OCI-LY7 (cell line): Measurements from ENCODE around the gene SMOC1. TPM values are rescaled to one million over a fixed set of nuclear protein-coding genes. Genes with fewer than 3 reads are reported as not detected.

Source experiments
- BruUV-seq: library from RNA; stranded (reverse); fragments of 400-500 nt; replicated peaks from 2 replicates; lab custom pipeline; 2021; lab: Mats Ljungman, UMichigan
- CTCF ChIA-PET: fragments of 300-600 bp; sonication (Branson Sonifier 250); formaldehyde crosslinking; loops from one replicate; lab custom pipeline; 2022; ENCODE audit warnings: antibody characterized with exemption; ENCODE audit not compliant: unreplicated experiment; lab: Charles Lee
- POLR2A ChIA-PET: fragments of 300-600 bp; sonication (Branson Sonifier 250); formaldehyde crosslinking; loops from one replicate; lab custom pipeline; 2022; ENCODE audit warnings: antibody characterized with exemption; lab: Charles Lee
- DNase-seq: peaks from one replicate; pipeline ENCODE4 v3.0.0-alpha.2; 2015; ENCODE audit warnings: low spot score
- H2AFZ ChIP-seq: fragments of 200-600 bp; sonication (generic), shearing (Covaris generic); 2 replicates; pipeline ENCODE4 v1.6.1; 2014; ENCODE audit warnings: mild to moderate bottlenecking, antibody characterized with exemption, low read length, moderate library complexity
- H3K27ac ChIP-seq: fragments of 200-600 bp; sonication (generic); 2 replicates; pipeline ENCODE4 v1.5.1; 2014; ENCODE audit warnings: mixed run types, low read depth, mild to moderate bottlenecking, moderate library complexity, low read length, inconsistent platforms; ENCODE audit not compliant: poor library complexity, severe bottlenecking
- H3K36me3 ChIP-seq: fragments of 200-600 bp; sonication (generic); 2 replicates; pipeline ENCODE4 v1.6.1; 2014; ENCODE audit warnings: mild to moderate bottlenecking, antibody characterized with exemption, low read length, moderate library complexity, mixed read lengths; ENCODE audit not compliant: insufficient read depth
- H3K4me1 ChIP-seq: fragments of 200-600 bp; sonication (generic); 2 replicates; pipeline ENCODE4 v1.5.1; 2014; ENCODE audit warnings: mild to moderate bottlenecking, low read length; ENCODE audit not compliant: insufficient read depth, poor library complexity, severe bottlenecking
- H3K4me2 ChIP-seq: fragments of 200-600 bp; sonication (generic); 2 replicates; pipeline ENCODE4 v1.6.1; 2014; ENCODE audit warnings: mild to moderate bottlenecking, low read length
- H3K4me3 ChIP-seq: fragments of 200-600 bp; sonication (generic); 2 replicates; pipeline ENCODE4 v1.5.1; 2014; ENCODE audit warnings: mild to moderate bottlenecking, low read depth, low read length; ENCODE audit not compliant: poor library complexity, severe bottlenecking
- H3K79me2 ChIP-seq: fragments of 200-600 bp; sonication (generic); 2 replicates; pipeline ENCODE4 v1.6.1; 2016; ENCODE audit warnings: low read depth, mild to moderate bottlenecking, low read length, moderate library complexity, mixed read lengths; ENCODE audit not compliant: insufficient read depth
- H3K9me2 ChIP-seq: fragments of 200-600 bp; sonication (generic); 2 replicates; pipeline ENCODE4 v1.6.1; 2016; ENCODE audit warnings: mild to moderate bottlenecking, low read length, mixed read lengths; ENCODE audit not compliant: insufficient read depth
- H3K9me3 ChIP-seq: fragments of 200-600 bp; sonication (generic); 2 replicates; pipeline ENCODE4 v1.6.1; 2014; ENCODE audit warnings: mild to moderate bottlenecking, mixed run types, low read length, mixed read lengths
- H4K20me1 ChIP-seq: fragments of 200-600 bp; sonication (generic); 2 replicates; pipeline ENCODE4 v1.6.1; 2014; ENCODE audit warnings: mild to moderate bottlenecking, antibody characterized with exemption, low read length, moderate library complexity, mixed read lengths; ENCODE audit not compliant: insufficient read depth
- CTCF ChIP-seq: fragments of 200-600 bp; sonication (generic); conservative IDR thresholded peaks from 2 replicates; pipeline ENCODE4 v1.5.1; 2014; ENCODE audit warnings: mild to moderate bottlenecking, antibody characterized with exemption, low read length, moderate library complexity, mixed read lengths
- EZH2phosphoT487 ChIP-seq: fragments of 200-600 bp; sonication (generic); IDR thresholded peaks from 2 replicates; pipeline ENCODE4 v1.6.1; 2018; ENCODE audit warnings: low read depth, borderline replicate concordance, mild to moderate bottlenecking, mixed run types, antibody characterized with exemption, low read length, moderate library complexity, mixed read lengths
- intact Hi-C: fragments of 100-400 bp; cut with micrococcal nuclease; formaldehyde crosslinking; loops from one replicate; pipeline ENCODE4 v1.10.0; 2022; ENCODE audit not compliant: unreplicated experiment
- total RNA-seq, 2 experiments: library from RNA; depleted of rRNA in 1 of 2; stranded (reverse); fragments of >200 nt in 1 of 2; shearing (Covaris generic) in 1 of 2; gene quantifications; 2 replicates each; pipeline ENCODE4 v1.2.3, GENCODE V29; 2014 to 2022

The SMOC1 gene
- total RNA-seq, 2 experiments from 2014 or later: not detected

GRCh38 chr14:70033116-70033515 is 153.9 kb downstream of the SMOC1 start:
- ChIA-PET CTCF (interaction anchor here (0.6 kb wide), 1 partner anchor 583 kb away, joined by 3 read pairs; no protein-coding TSS in a partner anchor), POLR2A (no interaction called here)
- H3K9me3 ChIP-seq: no peaks in the 10 kb centered on the region
- no peak overlapping the region for H3K4me2 ChIP-seq
- intact Hi-C loops: no loop called here
- H3K79me2 ChIP-seq: no peaks in the 10 kb centered on the region
- no peak overlapping the region for H3K27ac ChIP-seq
- H3K4me1 ChIP-seq: no peaks in the 10 kb centered on the region
- H2AFZ ChIP-seq: no peak overlapping the region
- H3K36me3 ChIP-seq: no peaks in the 10 kb centered on the region
- no peak for TF ChIP-seq EZH2phosphoT487
- no peak for TF ChIP-seq CTCF
- DNase-seq: no peak
- H4K20me1 ChIP-seq: no peaks in the 10 kb centered on the region
- H3K9me2 ChIP-seq: no peaks in the 10 kb centered on the region
- H3K4me3 ChIP-seq: no peak overlapping the region
- no TSS peak for BruUV-seq

- Histone ChIP-seq H3K4me3 (no peak overlapping the region), H2AFZ (no peak overlapping the region), H3K9me3 (no peaks in the 10 kb centered on the region), H3K4me1 (no peaks in the 10 kb centered on the region), H3K4me2 (no peak overlapping the region), H3K27ac (no peak overlapping the region), H3K36me3 (no peaks in the 10 kb centered on the region), H4K20me1 (no peaks in the 10 kb centered on the region), H3K9me2 (no peaks in the 10 kb centered on the region), H3K79me2 (no peaks in the 10 kb centered on the region)
- BruUV-seq: no TSS peak
- no peak for TF ChIP-seq EZH2phosphoT487
- TF ChIP-seq CTCF: no peak
- intact Hi-C loops: no loop called here
- no peak for DNase-seq
- ChIA-PET POLR2A (no interaction called here), CTCF (no interaction called here)
These were observed 154.3 kb downstream of the SMOC1 start for GRCh38 chr14:70033561-70033960.

DNA sequence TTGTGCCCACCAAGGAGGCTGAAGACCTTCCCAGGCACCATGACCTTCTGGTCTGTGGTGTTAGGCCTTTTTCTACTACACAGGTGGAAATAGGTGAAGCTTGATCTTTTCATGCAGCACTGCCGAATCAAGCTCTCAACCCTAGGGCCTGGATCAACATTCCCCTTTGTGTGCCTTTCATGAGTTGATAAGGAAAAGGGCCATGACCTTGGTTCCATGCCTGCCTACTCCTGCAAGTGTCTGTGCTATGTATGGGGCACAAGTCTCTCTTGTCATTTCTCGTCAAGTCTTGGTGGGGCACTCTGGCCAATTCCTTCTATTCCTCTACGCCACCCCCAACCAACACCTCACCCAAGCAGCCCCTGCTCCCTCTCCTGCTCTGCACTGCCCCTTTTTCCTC is 155.0 kb downstream of the SMOC1 start:
- TF ChIP-seq CTCF: no peak
- Histone ChIP-seq H3K4me3 (no peak overlapping the region), H3K27ac (no peak overlapping the region), H3K36me3 (no peaks in the 10 kb centered on the region), H3K9me2 (no peaks in the 10 kb centered on the region), H4K20me1 (no peaks in the 10 kb centered on the region), H3K9me3 (no peaks in the 10 kb centered on the region), H3K79me2 (no peaks in the 10 kb centered on the region), H3K4me1 (no peaks in the 10 kb centered on the region), H3K4me2 (no peak overlapping the region), H2AFZ (no peak overlapping the region)
- CTCF ChIA-PET: no interaction called here
- intact Hi-C loops: no loop called here
- no TSS peak for BruUV-seq
- POLR2A ChIA-PET: no interaction called here
- DNase-seq: no peak
